GM19328 (cell line): Measurements from ENCODE around the gene UQCRHL.
"Not testable (repeated sequence)": the region's sequence is repeated elsewhere in the genome, so short reads cannot be mapped to it uniquely, and the experiment has no call there.

Experiments used
- ATAC-seq: cut with Tn5 transposase; IDR thresholded peaks from one replicate; pipeline ENCODE4 v1.9.1; 2021; ENCODE audit warnings: mild to moderate bottlenecking, moderate library complexity; ENCODE audit not compliant: unreplicated experiment

UQCRHL gene

DNA sequence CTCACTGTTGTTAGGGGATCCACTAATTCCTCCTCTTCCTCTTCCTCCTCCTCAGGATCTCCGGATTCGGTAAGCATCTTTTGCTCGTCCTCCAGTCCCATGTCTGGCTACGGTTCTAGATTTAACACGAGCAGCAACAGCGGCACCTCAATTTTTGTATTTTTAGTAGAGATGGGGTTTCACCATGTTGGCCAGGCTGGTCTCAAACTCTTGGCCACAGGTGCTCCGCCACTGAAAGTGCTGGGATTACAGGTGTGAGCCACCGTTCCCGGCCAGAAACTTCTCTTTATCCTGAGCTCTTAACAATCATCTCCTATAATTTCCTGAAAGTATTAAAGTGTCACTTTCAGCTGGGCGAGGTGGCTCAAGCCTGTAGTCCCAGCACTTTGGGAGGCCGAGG, at the start of gene UQCRHL:
UQCRHL (minus strand) TSS at position 101 of the 400 bp plus-strand sequence; CDS start at position 101, 0 bp downstream.
- not testable (repeated sequence) for ATAC-seq

DNA sequence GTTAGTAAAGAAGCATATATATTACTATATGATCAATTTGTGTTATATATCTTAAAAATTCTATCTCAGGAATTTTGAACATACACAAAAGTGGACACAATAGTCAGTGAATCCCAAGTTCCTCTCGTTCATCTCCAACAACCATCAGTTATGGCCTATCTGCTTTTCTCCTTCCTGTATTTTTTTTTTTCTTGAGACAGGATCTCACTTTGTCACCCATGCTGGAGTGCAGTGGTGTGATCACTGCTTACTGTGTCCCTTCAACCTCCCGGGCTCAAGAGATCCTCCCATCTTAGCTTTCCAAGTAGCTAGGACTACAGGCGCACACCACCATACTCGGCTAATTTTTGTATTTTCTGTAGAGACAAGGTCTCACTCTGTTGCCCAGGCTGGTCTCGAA, 49.4 kb upstream of the UQCRHL start:
- ATAC-seq = no peak

DNA sequence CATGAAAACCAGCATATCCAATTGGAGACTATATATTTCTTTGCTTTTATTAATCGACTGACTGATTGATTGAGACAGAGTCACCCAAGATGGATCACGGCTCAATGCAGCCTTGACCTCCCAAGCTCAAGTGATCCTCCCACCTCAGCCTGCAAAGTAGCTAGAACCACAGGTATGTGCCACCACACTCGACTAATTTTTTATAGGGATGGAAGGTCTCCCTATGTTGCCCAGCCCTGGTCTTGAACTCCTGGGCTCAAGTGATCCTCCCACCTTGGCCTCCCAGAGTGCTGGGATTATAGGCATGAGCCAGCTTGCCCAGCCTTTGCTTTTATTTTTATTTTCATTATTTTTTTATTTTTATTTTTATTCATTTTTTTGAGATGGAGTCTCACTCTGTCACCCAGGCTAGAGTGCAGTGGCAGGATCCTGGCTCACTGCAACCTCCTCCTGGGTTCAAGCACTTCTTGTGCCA, 45.4 kb upstream of the UQCRHL start:
- ATAC-seq = no peak

DNA sequence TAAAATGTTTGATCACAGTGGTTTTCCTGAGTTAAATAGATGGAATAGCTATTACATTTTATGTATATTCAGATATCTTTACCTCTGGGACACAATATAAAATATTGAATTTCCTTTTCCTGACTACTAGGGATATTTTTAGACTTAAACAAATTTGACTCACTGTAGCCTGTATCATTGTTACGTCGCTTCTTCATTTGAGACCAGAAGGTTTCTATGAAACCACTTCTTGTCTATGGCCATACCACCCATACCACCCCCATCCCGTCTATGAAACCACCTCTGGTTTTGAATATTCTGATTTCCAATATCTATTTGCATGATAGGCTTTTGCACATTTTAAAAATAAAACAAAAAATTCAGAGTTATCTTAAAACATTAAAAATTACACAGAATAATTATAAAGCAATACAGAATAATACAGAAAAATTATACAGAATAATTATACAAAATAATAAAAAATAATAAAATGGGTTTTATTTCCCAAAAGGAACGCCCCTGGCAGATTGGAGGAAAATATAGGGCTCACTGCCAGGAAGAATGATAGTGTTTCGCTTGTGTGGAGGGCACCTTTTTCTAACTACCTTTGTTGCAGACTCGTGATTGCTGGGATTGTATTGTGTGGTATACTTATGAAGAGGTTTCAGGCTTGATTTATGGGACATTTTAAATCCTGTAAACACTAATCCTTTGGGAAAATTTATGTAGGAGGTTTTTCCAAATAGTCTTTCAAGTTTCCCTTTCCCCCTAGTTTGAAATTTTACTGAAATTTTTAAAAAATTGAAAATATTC, 44.8 kb upstream of the UQCRHL start:
- no peak for ATAC-seq

DNA sequence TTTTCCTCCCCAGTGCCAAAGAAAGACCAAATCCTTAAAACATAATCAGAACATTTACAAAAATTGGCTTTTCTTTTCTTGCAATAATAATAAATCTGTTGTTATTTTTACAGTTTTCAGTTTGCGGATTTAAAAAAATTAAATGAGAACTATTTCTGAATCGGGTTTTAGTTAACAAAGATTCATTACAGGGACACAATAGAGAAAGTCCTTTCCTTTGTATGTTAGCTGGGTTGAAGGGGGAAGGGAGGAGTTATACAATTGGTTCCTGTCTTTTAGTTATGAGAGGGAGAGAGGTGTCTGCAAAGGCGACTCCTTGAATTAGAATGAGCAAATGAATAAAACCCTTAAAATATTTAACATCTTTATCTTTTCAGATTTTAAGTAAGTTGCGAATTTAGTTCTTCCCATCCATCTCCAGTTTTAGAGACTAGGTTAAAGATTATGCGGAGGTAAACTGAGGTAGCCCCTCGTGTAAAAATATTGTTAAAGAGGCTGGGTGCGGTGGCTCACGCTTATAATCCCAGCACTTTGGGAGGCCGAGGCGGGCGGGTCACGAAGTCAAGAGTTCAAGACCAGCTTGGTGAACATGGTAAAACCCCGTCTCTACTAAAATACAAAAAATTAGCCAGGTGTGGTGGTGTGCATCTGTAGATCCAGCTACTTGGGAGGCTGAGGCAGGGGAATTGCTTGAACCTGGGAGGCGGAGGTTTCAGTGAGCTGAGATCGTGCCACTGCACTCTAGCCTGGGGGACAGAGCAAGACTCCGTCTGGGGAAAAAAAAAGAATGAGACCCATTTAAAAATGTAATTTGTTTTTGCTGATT, 44.0 kb upstream of the UQCRHL start:
- no peak for ATAC-seq

DNA sequence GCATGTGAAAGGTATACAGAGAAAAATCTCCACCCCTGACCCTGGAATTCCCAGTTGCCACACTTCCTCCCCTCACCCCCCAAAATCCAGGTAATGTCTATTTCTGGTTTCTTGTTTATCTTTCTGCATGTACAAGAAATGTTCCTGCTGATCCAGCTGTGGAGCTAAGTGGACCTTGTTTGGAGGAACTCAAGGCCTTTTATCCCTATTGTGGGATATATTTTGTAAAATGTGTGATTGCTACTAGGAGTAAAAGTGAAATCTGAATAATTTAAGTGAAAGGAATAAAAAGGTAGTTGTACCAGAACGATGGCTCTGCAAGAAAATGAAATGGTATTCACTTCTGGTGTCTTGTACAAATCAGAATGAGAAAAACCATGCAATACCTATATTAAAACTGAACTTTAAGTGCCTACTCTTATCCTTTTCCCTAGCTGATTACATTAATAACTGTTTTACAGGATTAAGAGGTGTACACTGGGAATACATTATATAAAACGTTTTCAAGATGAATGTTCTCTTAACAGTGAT, 43.1 kb upstream of the UQCRHL start:
- ATAC-seq = no peak

DNA sequence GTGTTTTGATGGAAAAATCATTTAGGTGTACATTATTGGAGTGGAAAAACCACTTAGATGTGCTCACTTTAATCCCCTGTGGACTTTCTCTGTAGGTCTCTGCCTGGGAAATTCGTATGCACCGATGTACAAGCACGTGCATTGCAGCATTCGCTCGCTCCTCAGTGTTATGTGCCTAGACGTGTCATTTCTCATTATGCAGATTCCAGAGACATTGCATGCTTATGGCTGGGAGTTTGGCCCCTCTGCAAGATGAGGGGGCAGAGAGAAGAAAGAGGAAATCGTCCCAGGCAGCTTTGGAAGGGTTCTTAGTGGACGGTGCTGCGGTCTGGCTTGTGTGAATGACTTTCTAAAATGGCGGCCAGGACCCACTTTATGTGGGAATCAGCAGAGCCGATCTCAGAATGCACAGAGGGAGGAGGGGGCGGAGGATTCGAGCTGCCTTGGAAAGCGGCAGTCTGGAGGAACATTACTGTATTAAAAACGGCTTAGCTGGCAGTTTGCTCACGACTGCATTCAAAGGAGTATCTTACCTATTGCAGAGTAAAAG, 42.4 kb upstream of the UQCRHL start:
- no peak for ATAC-seq

DNA sequence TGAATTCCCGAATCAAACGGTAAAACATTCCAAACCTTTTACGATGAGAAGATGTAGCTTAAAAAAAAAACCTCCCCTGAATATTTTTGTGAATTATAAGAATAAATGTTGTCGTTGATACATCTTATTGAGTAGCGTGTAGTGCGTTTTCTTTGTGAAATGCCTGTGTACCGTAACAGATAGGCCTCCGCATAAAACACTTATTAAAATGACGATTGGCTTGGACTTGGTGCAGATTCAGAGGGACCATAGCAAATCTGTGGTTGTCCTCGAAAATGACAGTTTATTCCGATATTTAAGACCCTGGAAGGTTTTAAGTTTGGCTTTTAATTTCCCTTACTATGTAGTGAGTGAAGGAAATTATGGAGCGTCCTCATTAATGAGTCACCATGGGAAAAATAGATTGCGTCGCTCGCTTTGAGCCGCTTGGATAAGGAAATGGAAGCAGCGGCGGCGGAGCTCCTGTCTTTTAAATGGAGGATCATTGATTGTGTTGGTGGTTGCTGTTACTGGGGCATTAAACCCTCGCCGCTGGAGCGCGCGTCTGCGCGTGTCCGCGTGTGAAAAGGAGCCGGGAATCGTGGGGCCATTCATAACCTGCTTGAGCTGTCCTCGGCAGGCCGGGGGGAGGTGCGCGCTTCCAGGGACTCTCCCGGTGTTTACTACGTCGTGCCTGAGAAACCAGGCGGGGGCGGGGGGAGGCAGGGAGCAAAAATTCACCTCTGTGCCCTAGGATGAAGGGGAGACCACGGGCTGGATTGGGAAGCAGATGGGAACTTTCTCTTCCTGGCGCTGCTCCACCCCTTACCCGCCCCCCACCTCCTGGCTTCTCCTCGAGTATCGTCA, 41.7 kb upstream of the UQCRHL start:
- no peak for ATAC-seq

DNA sequence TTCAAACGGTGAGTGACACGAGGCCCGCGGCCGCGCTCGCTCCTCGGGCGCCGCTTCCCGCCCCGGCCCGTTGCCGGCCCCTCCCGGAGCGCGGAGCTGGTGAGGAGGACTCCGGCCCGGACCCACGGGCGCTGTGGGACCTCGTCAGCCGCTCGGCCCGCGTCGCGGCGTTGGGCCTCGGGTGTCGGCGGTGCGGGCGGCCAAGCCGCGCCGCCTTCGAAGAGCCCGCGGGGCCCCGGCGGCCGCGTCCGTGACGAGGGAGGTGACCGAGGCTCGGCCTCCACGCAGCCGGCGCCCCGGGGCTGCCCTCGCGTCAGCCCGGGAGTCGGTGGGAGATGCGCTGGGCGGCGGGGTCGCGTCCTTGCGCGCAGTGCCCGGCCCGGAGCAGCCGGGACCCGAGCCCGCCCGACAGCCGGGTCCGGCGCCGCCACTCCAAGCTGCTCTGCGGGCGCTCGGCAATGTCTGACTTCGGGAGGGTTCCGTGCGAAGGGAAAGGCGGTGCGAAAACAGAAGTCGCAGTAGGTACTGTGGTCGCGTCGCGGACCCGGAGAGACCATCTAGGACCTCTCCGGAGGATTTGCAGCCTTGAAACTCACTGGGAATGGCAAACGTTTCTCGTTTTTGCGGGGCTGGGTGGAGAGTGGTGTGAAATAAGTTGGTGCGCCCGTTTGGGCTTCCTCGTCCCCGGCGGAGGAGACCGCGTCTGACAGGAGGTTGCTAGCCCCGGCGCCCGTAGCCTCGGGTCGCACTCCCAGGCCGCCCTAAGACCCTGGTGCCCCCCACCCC, 40.9 kb upstream of the UQCRHL start:
- peak; percentile 13 for ATAC-seq

DNA sequence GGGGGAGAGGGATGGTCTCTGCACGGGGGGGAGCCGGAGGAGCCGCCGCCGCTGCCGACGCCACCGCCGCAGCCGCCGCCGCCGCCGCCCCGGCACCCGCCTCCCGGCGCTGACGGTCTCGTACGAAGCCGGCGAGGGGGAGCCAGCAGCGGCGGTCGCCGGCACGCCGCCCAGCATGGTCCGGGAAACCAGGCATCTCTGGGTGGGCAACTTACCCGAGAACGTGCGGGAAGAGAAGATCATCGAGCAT, 40.4 kb upstream of the UQCRHL start:
- no peak for ATAC-seq

DNA sequence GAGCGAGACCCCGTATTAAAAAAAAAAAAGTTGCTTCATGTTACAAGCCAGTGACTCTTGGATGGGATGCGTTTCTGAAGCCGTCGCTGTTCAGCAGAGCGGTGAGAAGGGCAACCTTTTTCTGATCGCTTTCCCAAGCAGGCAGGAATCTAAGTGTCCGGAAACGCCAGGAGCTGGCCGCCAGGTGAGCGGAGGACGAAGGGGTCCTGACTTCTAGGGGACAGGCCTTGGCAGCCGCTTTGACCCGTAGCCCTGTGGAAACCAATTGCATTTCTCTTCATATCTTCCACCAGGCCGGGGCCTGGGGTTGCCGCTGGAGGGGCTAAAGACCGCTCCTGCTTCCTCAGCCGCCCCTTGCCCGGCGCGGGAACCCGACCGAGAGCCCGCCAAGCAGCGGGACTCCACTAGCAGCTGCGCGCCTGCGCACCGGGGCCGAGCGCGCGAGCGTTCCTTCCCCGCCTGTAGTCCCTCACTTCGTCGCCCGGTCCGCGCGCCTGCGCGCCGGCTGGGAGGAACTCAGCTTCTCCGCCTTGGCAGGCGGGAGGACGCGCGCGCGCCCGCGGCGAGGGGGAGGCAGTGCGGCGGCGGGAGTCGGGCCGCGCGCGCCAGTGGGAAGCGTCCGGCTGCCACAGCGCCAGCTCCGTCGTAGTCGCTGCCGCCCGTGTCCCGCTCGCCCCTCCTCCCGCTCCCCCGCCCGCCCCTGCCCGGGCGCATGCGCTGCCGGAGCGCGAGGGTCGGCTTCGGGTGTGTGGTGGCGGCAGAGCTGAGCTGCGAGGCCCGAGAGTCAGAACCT, 39.8 kb upstream of the UQCRHL start, which contains the start of gene SPEN:
SPEN (plus strand) TSS at position 608 of the 793 bp plus-strand sequence. CDS start 361 bp downstream, outside the sequence.
- ATAC-seq = peak; percentile 55

DNA sequence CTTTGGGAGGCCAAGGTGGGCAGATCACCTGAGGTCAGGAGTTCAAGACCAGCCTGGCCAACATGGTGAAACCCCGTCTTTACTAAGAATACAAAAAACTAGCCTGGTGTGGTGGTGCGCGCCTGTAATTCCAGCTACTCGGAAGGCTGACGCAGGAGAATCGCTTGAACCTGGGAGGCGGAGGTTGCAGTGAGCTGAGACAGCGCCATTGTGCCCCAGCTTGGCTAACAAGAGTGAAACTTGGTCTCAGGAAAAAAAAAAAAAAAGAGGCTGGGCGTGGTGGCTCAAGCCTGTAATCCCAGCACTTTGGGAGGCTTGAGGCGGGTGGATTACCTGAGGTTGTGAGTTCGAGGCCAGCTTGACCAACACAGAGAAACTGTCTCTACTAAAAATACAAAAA, 38.6 kb upstream of the UQCRHL start:
- ATAC-seq = not testable (repeated sequence)

DNA sequence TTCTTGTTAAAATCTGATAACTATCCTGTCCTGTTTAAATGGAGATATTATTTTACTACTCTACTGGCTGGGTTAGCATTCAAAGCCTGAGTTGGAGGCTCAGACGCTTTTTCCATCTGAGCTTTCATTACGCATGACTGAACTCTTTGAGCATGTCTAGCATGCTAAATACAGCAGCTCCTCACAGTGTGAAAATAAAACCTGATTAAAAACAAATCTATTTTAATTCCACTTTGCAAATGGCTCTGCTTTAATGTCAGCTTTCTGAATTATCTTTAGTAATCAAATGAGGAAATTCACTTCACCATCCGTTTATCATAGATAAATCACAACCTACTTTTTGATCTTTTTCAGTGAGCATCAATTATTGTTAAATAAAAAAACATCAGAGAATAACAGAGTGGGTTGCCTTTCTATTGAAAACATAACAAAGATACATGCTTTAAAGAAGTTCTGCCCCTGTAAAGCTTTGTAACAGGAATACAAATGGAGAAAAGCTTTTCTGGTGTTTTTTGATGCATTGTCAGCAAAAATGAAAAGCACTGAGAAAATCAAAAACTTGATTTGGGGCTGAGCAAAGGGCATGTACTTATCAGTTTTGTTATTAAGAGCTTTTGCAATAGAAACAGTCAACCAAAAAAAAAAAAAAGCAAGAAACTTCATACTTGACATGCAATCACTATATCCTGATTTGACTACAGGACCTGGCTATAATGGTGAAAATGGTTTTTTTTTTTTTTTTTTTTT, 36.5 kb upstream of the UQCRHL start:
- ATAC-seq = no peak

DNA sequence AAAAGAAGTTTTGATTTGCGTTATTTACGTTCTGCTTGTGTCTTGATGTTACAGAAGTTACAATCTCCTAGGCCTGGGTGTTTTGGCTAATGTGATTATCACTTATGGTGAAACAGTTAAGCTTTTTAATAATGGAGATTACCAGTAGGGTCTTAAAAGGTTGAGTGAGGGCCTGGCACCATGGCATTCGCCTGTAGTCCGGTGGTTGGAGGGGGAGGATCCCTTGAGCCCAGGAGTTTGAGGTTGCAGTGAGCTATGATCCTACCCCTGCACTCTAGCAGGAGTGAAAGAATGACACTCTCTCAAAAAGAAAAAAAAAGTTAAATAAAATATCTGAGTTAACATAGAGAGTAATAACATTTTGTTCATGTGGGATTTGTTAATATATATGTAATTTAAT, 31.3 kb upstream of the UQCRHL start:
- ATAC-seq = no peak

DNA sequence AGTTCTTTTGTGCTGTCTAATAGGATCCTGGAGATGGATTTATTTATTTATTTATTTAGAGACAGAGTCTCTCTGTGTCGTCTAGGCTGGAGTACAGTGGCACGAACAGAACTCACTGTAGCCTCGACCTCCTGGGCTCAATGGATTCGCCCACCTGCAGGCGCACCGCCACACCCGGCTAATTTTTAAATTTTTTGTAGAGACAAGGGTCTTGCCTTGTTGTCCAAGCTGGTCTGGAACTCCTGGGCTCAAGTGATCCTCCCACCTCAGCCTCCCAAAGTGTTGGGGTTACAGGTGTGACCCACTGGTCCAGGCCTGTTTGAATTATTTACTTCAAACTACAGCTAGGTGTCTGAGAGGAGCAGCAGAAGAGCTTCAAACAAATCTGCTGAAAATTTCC, 30.5 kb upstream of the UQCRHL start:
- ATAC-seq = no peak

DNA sequence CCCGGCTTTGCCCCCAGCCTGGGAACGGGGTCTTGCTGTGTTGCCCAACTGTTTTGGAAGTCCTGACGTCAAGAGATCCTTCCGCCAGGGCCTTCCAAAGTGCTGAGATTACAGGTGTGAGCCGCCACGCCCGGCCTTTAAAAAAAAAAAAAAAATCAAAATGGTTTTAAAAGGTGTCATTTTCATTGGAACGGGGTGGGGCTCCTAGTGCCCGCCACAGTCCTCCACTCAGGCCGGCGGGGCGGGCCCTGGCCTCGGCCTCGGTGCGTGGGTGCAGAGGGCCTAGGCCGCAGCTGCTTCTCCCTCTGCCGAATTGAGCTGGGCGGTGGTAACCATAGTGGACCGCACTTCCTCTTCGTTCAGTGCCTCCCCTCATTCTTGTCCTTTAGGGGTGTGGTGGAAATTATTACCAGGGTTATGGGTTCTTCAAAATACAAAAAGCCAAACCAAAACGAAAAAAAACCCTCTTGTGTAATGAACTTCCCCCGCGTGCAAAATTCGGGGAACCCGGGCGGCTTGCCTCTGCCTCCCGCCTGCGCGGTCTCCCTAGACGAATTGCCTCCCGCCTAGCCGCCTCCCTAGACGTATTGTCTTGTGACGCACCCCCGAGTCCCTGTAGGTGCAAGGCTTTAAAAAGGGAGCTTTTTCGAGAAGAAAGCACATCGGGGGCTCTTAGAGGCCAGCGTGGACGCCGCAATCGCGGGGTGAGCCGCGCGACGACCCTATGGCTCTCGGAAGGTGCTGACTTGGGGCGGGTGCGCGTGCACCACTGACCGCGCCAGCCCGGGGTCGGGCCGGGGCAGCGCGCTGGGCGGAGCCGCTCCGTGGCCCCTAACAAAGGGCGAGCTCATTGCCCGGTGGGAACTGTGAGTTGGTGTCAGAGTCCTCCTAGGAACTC, 29.6 kb upstream of the UQCRHL start:
- no peak for ATAC-seq

DNA sequence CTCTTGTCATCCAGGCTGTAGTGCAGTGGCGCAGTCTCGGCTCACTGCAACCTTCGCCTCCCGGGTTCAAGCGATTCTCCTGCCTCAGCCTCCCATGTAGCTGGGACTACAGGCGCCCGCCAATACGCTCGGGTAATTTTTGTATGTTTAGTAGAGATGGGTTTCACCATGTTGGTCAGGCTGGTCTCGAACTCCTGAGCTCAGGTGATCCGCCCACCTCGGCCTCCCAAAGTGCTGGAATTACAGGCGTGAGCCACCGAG, 29.0 kb upstream of the UQCRHL start:
- not testable (repeated sequence) for ATAC-seq
